HG02870 (cell line): Measurements from ENCODE around the gene ANKRD18A.
A peak's percentile ranks its signal among the peaks of the same experiment; 100 is the strongest.

Experiments used
- ATAC-seq: cut with Tn5 transposase; IDR thresholded peaks from one replicate; pipeline ENCODE4 v1.9.1; 2021; ENCODE audit warnings: mild to moderate bottlenecking, moderate library complexity; ENCODE audit not compliant: unreplicated experiment

Gene ANKRD18A

DNA sequence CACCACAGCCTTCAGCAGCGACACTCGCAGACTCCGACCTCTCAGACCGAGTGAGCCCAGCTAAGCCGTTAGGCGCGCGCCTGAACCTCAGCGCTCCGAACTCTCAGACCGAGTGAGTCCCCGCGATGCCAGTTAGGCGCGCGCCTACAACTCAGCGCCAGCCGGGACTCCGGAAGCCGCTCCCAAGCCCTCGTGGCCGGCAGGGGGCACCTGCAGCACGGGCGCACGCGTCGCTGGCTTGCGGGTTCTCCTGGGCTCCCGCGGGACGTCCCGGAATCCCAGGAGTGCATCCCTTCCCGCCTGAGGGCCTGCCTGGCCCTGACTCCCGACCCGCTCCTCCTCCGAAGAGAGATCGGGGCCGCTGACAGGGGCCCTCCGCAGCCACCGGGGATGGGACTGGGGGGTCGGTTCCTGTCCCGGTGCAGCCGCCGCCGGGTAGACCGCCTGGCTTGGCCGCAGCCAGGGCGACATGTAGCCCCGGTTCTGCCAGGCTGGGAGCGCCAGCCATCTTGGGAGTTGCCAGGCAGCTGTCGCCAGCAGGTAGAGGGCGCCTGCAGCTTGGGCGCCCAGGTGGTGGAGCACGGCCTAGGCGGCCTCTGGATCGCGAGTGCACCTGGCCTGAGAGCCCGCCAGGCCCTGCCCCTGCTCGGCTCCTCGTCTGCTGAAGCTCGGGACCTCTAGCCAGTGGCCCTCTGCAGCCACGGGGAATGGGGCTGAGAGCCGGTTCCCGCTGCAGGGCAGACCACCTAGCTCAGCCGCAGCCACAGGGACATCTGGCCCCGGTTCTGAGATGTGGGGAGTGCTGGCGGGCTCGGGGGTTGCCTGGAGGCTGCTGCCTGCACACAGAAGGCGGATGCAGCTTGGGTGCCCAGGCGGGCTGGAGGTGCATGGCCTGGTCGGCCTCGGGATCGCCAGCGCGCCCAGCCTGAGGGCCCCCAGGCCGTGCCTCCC lies at the start of gene ANKRD18A:
Gene ANKRD18A (minus strand): TSS at position 114 of the 951 bp plus-strand sequence. CDS start 311 bp downstream, outside the sequence.
- peak; percentile 61 for ATAC-seq

DNA sequence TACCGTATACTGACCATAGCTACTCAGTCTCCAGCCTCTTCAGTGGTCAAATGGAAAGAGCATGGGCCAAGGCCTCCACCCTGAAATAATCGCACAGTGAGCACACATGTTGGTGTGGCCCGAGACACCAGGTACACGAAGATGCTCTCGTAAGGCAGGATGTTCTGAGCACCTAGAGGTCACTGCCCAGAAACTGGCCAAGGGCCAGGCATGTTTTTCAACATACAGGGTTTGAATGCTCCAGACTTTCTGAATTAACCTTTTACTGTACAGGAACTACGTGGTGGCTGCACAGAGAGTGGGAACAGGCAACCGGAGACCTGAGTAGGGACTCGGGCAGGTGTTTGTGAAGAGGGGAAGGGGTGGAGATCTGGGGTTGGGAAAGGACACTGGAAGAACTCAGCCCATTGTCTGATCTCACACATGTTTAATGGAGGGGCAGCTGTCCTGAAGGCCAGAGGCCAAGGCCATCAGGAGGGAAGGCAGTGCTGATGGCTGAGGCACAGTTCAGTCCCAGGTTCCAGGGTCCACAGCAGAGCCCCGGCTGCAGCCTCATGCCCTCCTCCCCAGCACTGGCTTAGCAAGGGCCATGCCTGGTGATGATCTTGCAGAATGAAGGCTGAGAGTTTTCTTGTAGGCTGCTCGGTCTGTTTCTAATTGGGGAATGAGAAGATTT lies 48.5 kb upstream of the ANKRD18A start:
- ATAC-seq: no peak

GRCh38 chr9:38662763-38663593 lies 42.6 kb upstream of the ANKRD18A start:
- no peak for ATAC-seq

- no peak for ATAC-seq
Measured at GRCh38 chr9:38659538-38659937, 39.1 kb upstream of the ANKRD18A start.

- no peak for ATAC-seq
Measured at GRCh38 chr9:38656896-38657295, 36.5 kb upstream of the ANKRD18A start.

DNA sequence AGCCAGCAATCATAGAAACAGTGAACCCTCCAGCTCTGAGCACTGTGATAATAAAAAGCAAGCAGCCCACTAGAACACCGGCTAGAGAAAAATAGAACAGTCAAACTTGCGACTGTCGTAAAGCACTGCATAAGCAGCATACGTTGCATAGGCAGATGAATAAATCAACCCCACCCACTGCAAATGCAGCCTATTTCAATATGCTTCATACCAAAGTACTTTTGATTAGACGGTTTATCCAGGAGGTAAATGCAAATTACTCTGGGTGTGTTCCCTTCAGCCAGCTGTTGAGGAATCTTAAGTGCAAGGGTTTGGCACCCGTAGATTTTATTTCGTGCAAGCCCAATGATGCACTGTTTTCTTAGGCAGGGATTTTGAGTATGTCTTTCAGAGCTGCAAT lies 32.1 kb upstream of the ANKRD18A start:
- no peak for ATAC-seq

GRCh38 chr9:38652044-38652443 lies 31.6 kb upstream of the ANKRD18A start:
- no peak for ATAC-seq

GRCh38 chr9:38651400-38652042 lies 31.1 kb upstream of the ANKRD18A start:
- no peak for ATAC-seq

DNA sequence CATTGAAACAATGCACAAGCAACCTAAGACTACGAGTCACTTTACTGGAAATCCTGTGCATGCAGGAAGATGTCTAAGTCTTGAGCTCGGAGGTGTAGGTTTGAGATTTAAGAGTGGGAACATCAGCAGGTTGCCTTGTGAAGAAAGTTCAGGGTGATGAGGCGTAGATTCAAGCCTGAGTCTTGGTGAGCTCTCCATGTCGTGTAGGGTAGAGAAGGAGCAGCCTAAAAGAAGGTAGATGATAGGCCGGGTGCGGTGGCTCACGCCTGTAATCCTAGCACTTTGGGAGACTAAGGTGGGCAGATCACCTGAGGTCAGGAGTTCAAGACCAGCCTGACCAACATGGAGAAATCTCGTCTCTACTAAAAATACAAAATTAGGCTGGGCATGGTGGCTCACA lies 30.2 kb upstream of the ANKRD18A start:
- ATAC-seq: no peak

- ATAC-seq: no peak
Measured at GRCh38 chr9:38649731-38650363, 29.5 kb upstream of the ANKRD18A start.

- no peak for ATAC-seq
Measured at GRCh38 chr9:38644601-38645000, 24.2 kb upstream of the ANKRD18A start.

DNA sequence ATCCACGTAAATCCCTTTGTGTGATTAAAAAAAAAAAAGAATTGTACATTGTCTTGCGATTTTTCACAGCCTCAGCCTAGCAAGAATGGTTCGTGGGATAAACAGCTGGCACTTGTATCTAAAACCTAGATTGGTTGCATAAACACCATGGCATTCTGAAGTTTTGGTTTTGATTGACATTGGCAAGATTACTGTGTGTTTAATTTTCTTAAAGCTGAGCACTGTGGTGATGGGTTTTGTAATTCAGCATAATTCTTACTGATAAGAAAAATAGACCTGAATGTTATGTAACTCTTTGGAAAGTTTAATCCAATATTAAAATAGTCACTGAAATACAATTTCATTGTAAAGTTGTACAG lies 23.4 kb upstream of the ANKRD18A start:
- no peak for ATAC-seq

DNA sequence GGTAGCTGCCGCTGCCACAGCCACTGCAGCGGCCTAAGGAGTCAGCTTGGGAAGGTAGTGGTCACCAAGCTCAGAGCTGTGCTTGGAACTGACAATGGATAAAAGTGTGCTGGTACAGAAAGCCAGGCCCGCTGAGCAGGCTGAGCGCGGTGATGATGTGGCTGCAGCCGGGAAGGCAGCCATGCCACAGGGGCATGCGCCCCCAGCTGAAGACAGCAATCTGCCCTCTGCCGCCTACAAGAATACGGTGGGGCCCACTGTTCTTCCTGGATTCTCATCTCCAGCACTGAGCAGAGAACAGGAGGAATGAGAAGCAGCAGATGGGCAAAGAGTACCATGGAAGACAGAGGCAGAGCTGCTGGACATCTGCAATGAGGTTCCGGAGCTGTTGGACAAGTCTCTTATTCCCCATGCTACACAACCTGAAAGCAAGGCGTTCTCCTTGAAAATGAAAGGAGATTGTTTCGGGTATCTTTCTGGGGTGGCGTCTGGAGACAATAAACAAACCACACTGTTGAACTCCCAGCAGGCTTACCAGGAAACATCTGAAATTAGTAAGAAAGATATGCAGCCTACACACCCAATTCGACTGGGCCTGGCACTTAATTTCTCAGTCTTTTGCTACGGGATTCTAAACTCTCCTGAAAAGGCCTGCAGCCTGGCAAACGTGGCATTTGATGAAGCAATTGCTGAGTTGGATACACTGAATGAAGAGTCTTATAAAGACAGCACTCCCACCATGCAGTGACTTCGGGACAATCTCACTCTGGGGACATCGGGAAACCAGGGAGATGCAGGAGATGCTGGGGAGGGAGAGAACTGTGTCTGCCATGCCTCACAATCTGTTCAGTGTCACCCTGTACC lies 22.8 kb upstream of the ANKRD18A start:
- no peak for ATAC-seq

GRCh38 chr9:38641985-38642864 lies 21.8 kb upstream of the ANKRD18A start:
- no peak for ATAC-seq

DNA sequence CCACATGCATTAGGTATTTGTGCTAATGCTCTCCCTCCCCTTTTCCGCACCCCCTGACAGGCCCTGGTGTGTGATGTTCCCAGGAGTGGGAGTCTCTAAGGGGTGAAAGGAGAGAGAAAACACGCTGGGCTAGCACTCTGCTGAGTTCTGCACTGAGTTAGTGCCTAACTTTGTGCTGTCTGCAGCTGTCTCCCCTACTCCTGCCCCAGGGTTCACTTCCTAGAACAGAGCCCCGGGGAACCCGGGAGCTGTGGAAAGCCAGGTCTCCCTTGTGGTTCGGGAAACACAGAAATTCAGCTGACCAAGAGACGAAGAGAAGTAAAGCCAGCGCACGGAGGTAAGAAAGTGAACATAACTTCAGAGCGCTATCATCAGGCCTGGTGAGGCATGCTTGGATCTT lies 20.7 kb upstream of the ANKRD18A start:
- no peak for ATAC-seq

- ATAC-seq: no peak
Measured at GRCh38 chr9:38639577-38639940, 19.2 kb upstream of the ANKRD18A start.

DNA sequence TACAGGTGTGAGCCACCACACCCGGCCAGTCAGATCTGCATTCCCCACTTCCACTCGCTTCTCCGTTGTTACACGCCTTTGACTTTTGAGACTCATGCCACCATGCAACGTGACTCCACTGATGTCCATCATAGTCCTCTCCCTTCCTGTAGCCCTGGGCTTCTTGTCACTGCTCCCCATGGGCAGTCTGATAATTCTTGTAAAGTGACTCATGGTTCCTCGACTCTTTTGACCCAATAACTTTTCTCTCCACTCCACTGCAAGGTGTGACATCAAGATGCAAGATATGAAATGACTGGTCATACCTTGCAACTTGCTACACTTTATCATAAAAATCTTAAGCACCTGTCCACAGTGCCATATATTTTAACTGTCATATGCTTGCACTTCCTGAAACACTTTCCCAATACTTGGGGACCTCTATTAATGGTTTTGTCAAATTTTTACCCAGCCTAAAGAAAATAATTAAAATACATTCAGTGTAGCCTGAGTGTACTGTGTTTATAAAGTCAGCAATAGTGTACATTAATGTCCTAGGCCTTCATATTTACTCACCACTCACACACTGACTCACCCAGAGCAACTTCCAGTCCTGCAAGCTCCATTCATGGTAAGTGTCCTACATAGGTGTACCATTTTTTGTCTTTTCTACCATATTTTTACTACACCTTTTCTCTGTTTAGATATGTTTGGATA lies 18.6 kb upstream of the ANKRD18A start:
- ATAC-seq: no peak

DNA sequence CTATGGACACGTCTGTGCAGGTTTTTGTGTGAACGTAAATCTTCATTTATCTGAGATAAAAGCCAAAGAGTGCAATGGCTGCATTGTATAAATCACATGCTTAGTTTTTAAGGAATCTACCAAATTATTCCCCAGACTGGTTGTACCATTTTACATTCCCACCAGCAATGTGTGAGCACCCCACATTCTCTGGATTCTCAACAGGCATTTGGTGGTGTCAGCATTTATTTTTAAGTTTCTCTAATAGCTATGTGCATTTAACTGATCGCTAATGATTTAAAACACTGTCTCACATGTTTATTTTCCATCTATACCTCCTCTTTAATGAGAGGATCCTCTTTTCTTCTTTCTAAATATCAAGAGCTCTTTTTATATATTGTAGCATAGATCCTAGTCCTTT lies 13.9 kb upstream of the ANKRD18A start:
- no peak for ATAC-seq
